K562 (cell line): Measurements from ENCODE around the gene SRD5A1.

Experiments
- EZH2 ChIP-seq: IDR thresholded peaks from 2 replicates; pipeline ENCODE4 v1.6.1; 2012; ENCODE audit warnings: low read depth, mild to moderate bottlenecking, inconsistent platforms, low read length, borderline replicate concordance
- HDAC1 ChIP-seq, 2 experiments: fragments of 450-650 bp; IDR thresholded peaks; 2 replicates each; pipeline ENCODE4 v1.6.1; 2016 to 2017; ENCODE audit warnings: inconsistent platforms in 1 of 2, mild to moderate bottlenecking in 1 of 2, moderate library complexity in 1 of 2
- KDM2B ChIP-seq: fragments of 250-450 bp; sonication (Bioruptor Pico); IDR thresholded peaks from 2 replicates; pipeline ENCODE4 v1.8.0; 2021; ENCODE audit warnings: mild to moderate bottlenecking, moderate library complexity
- ZBTB17 ChIP-seq: fragments of 450-650 bp; formaldehyde crosslinking; IDR thresholded peaks from 2 replicates; pipeline ENCODE4 v1.4.0; 2020; ENCODE audit warnings: mild to moderate bottlenecking
- TF ChIP-seq, protein P1 (sequence below): IDR thresholded peaks from 3 replicates; pipeline ENCODE4 v1.6.1; 2011; ENCODE audit warnings: borderline replicate concordance, mild to moderate bottlenecking; ENCODE audit not compliant: insufficient read length, insufficient read depth
- TF ChIP-seq, protein P2 (sequence below), 3 experiments: IDR thresholded peaks in 2 of 3; conservative IDR thresholded peaks in 1 of 3; 2 replicates each; pipeline ENCODE4 v1.5.1; 2011 to 2012; ENCODE audit warnings: low read length in 3 of 3, mild to moderate bottlenecking in 3 of 3, control low read depth in 2 of 3, improper control_type of control experiment in 1 of 3, inconsistent platforms in 1 of 3, low read depth in 1 of 3, mixed read lengths in 1 of 3, moderate library complexity in 1 of 3; ENCODE audit not compliant: insufficient read depth in 2 of 3

DNA sequence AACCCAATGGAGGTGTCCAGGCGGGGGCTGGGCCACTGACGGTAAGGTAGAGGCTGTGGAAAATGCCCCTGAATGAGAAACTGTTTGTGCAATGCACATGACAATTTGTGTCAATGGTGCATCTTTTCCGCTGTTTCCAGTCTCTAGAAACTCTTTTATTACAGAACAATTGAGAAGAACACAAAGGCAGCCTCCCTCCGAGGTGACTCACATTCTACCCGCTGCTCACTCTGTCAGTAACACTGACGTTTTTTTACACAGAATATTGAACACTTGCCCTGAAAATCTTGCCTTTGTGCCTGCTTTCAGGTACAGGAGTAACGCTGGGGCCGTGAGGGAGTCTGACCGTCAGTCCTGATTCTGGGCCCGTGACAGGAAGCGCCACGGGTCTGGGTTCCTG is 68.3 kb downstream of the SRD5A1 start:
- TF ChIP-seq, protein P1, sequence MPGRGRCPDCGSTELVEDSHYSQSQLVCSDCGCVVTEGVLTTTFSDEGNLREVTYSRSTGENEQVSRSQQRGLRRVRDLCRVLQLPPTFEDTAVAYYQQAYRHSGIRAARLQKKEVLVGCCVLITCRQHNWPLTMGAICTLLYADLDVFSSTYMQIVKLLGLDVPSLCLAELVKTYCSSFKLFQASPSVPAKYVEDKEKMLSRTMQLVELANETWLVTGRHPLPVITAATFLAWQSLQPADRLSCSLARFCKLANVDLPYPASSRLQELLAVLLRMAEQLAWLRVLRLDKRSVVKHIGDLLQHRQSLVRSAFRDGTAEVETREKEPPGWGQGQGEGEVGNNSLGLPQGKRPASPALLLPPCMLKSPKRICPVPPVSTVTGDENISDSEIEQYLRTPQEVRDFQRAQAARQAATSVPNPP: no peak
- TF ChIP-seq, protein P2, sequence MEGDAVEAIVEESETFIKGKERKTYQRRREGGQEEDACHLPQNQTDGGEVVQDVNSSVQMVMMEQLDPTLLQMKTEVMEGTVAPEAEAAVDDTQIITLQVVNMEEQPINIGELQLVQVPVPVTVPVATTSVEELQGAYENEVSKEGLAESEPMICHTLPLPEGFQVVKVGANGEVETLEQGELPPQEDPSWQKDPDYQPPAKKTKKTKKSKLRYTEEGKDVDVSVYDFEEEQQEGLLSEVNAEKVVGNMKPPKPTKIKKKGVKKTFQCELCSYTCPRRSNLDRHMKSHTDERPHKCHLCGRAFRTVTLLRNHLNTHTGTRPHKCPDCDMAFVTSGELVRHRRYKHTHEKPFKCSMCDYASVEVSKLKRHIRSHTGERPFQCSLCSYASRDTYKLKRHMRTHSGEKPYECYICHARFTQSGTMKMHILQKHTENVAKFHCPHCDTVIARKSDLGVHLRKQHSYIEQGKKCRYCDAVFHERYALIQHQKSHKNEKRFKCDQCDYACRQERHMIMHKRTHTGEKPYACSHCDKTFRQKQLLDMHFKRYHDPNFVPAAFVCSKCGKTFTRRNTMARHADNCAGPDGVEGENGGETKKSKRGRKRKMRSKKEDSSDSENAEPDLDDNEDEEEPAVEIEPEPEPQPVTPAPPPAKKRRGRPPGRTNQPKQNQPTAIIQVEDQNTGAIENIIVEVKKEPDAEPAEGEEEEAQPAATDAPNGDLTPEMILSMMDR (IDR thresholded peaks at IDR 0.05 in 2 of 3, conservative IDR thresholded peaks at IDR 0.05 in 1 of 3; ENCODE audit: insufficient read depth in 2 of 3, low read depth in 1 of 3, low read length in 3 of 3): no peak
- no peak for TF ChIP-seq HDAC1 (IDR thresholded peaks at IDR 0.05)
- TF ChIP-seq EZH2: no peak
- TF ChIP-seq KDM2B (CRISPR knock-in tag): no peak
- TF ChIP-seq ZBTB17 (CRISPR knock-in tag): no peak
